Measurements from ENCODE around the gene MXD3.

Gene MXD3

GRCh38 chr5:177355868-177356168 is 44.1 kb upstream of the MXD3 start:
- Histone ChIP-seq H4K20me1 (ENCODE audit: insufficient read depth) (no peaks in the 10 kb centered on the region), H3K4me2 (no peak overlapping the region), H3K4me1 (ENCODE audit: low read depth, poor library complexity, severe bottlenecking) (peaks cover 20% of the 10 kb centered on the region), H3K9ac (no peak overlapping the region), H3K4me3 (IDR thresholded peaks at IDR 0.05; ENCODE audit: insufficient read depth, low read depth, low read length) (no peak overlapping the region), H3K27ac (no peak overlapping the region), H2AFZ (ENCODE audit: low read depth) (no peak overlapping the region), H3K36me3 (ENCODE audit: insufficient read depth) (no peaks in the 10 kb centered on the region), H3K27me3 (ENCODE audit: insufficient read depth, low read depth) (no peaks in the 10 kb centered on the region), H3K79me2 (ENCODE audit: insufficient read depth, low read depth) (peaks cover 15% of the 10 kb centered on the region)
- TF ChIP-seq, protein P1, sequence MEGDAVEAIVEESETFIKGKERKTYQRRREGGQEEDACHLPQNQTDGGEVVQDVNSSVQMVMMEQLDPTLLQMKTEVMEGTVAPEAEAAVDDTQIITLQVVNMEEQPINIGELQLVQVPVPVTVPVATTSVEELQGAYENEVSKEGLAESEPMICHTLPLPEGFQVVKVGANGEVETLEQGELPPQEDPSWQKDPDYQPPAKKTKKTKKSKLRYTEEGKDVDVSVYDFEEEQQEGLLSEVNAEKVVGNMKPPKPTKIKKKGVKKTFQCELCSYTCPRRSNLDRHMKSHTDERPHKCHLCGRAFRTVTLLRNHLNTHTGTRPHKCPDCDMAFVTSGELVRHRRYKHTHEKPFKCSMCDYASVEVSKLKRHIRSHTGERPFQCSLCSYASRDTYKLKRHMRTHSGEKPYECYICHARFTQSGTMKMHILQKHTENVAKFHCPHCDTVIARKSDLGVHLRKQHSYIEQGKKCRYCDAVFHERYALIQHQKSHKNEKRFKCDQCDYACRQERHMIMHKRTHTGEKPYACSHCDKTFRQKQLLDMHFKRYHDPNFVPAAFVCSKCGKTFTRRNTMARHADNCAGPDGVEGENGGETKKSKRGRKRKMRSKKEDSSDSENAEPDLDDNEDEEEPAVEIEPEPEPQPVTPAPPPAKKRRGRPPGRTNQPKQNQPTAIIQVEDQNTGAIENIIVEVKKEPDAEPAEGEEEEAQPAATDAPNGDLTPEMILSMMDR (conservative IDR thresholded peaks at IDR 0.05; ENCODE audit: low read depth, low read length) = no peak

- no peaks in the 10 kb centered on the region for H3K27me3 ChIP-seq (ENCODE audit: insufficient read depth, low read depth)
- H3K4me1 ChIP-seq (ENCODE audit: low read depth, poor library complexity, severe bottlenecking) = peaks cover 22% of the 10 kb centered on the region
- H3K27ac ChIP-seq = no peak overlapping the region
- TF ChIP-seq, protein P1 (conservative IDR thresholded peaks at IDR 0.05; ENCODE audit: low read depth, low read length) = no peak
- H4K20me1 ChIP-seq (ENCODE audit: insufficient read depth) = no peaks in the 10 kb centered on the region
- H3K4me3 ChIP-seq (IDR thresholded peaks at IDR 0.05; ENCODE audit: insufficient read depth, low read depth, low read length) = no peak overlapping the region
- no peaks in the 10 kb centered on the region for H3K36me3 ChIP-seq (ENCODE audit: insufficient read depth)
- peaks cover 20% of the 10 kb centered on the region for H3K79me2 ChIP-seq (ENCODE audit: insufficient read depth, low read depth)
- no peak overlapping the region for H2AFZ ChIP-seq (ENCODE audit: low read depth)
- H3K4me2 ChIP-seq = no peak overlapping the region
- no peak overlapping the region for H3K9ac ChIP-seq
Measured at GRCh38 chr5:177355162-177355867, 43.6 kb upstream of the MXD3 start.

DNA sequence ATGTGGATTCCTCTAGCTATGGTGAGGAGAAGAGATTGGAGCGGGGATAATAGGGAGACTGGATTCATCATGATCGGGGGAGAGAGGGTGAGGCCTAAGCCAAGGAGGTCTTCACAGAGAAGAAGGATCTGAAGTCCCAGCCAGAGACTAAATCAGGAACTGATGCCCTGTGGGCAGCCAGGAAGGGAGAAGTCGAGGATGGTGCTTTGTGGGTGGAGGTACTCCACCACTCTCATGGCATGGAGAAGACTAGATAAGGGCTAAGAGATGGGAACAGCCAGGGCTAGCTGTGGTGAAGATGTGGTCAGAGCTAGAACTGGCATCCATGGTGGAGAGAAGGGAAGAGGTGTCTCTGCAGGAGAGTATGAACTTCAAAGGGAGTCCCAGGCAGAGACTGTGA is 43.0 kb upstream of the MXD3 start:
- H2AFZ ChIP-seq (ENCODE audit: low read depth) = no peak overlapping the region
- no peaks in the 10 kb centered on the region for H3K36me3 ChIP-seq (ENCODE audit: insufficient read depth)
- H3K9ac ChIP-seq = no peak overlapping the region

DNA sequence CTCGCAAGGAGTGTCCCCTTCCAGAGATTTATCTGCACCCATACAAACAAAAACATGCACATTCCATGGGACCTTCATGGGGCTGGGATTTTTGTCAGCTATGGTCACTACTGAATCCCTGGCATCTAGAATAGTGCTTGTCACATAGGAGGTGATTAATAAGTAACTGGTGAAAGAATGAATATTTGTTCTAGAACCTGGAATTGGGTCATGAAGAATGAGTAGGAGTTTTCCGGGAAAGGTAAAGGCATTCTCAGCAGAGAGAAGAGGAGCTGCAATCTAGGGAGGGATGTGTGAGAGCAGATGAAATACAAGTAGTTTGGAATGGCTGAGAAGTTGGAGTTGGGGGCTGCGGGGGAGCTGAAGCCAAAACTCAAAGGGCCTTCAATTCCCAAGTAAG is 42.6 kb upstream of the MXD3 start:
- Histone ChIP-seq H3K27me3 (ENCODE audit: insufficient read depth, low read depth) (no peaks in the 10 kb centered on the region), H3K4me2 (no peak overlapping the region), H4K20me1 (ENCODE audit: insufficient read depth) (no peaks in the 10 kb centered on the region), H3K9ac (no peak overlapping the region), H3K4me3 (IDR thresholded peaks at IDR 0.05; ENCODE audit: insufficient read depth, low read depth, low read length) (no peak overlapping the region), H3K27ac (no peak overlapping the region), H2AFZ (ENCODE audit: low read depth) (no peak overlapping the region), H3K79me2 (ENCODE audit: insufficient read depth, low read depth) (peaks cover 30% of the 10 kb centered on the region), H3K36me3 (ENCODE audit: insufficient read depth) (no peaks in the 10 kb centered on the region), H3K4me1 (ENCODE audit: low read depth, poor library complexity, severe bottlenecking) (peaks cover 31% of the 10 kb centered on the region)
- TF ChIP-seq, protein P1 (conservative IDR thresholded peaks at IDR 0.05; ENCODE audit: low read depth, low read length) = no peak

More for the DNA sequence above, 43.0 kb upstream of the MXD3 start:
- Histone ChIP-seq H3K27ac (no peak overlapping the region), H3K4me3 (IDR thresholded peaks at IDR 0.05; ENCODE audit: insufficient read depth, low read depth, low read length) (no peak overlapping the region), H3K27me3 (ENCODE audit: insufficient read depth, low read depth) (no peaks in the 10 kb centered on the region), H3K4me2 (no peak overlapping the region), H3K79me2 (ENCODE audit: insufficient read depth, low read depth) (peaks cover 26% of the 10 kb centered on the region), H3K4me1 (ENCODE audit: low read depth, poor library complexity, severe bottlenecking) (peaks cover 28% of the 10 kb centered on the region), H4K20me1 (ENCODE audit: insufficient read depth) (no peaks in the 10 kb centered on the region)
- TF ChIP-seq, protein P1 (conservative IDR thresholded peaks at IDR 0.05; ENCODE audit: low read depth, low read length) = no peak

Data from KMS-11 (cell line).